Upper lobe of left lung (tissue), 4 donors: ENCODE measurements around the gene CMTM7.

ENCODE experiments used
- CTCF ChIP-seq, 6 experiments: fragments of 450-650 bp in 4 of 6; fragments of 200-600 bp in 2 of 6; sonication (generic) in 2 of 6; IDR thresholded peaks; one replicate each; pipeline ENCODE4 v1.5.1; 2016 to 2019; ENCODE audit warnings: antibody characterized with exemption in 6 of 6
- EP300 ChIP-seq, 4 donors: sonication (generic); formaldehyde crosslinking; IDR thresholded peaks; one replicate each; pipeline ENCODE4 v1.5.1; 2017; ENCODE audit warnings: antibody characterized with exemption in 4 of 4, control low read depth in 2 of 4

DNA sequence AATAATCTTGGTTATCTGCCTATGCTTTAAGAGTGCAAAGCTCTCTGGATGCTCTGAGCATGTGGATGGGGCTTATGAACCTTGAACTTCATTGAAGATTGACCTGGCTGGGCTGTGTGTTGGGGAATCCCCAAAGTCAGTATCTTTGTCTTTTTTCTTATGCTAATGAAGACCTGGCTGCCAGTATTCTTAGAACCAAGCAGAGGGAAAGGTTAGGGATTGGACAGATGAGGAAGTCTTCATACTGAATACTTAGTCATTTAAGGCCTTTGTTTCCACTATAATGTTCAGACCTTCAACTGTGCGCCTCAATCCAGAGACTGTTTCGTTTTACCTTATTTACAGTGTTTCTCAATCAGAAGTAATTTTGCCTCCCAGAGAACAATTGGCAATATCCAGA, 42.5 kb upstream of the CMTM7 start:
- TF ChIP-seq CTCF (IDR thresholded peaks at IDR 0.05) (no peak), EP300 (IDR thresholded peaks at IDR 0.05) (no peak)
